ENCODE data around the gene PAK5. TPM values are rescaled to one million over a fixed set of nuclear protein-coding genes. Genes with fewer than 3 reads are reported as not detected.

Gene PAK5
- total RNA-seq, 1 donor from 2014 or later = 0.10 TPM

DNA sequence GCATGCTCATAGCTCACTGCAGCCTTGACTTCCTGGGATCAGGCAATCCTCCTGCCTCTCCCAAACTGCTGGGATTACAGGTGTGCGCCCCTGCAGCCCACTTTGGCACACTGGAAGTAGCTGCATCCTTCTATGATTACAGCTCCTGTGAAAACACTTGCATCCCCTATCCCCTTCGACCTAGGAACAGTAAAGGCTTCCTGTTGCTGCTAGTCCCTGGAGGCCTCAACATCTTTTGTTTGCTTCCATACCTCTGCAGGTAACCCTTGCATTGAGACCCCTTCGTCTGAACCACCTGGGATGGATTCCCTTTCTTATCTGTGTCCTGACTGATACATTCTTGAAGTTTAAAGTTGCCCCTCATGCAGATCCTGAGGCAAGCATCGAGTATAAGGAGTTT is 152.4 kb downstream of the PAK5 start:
- Mint-ChIP-seq H3K4me1 (ENCODE audit: unreplicated experiment) (peaks cover 29% of the 10 kb centered on the region), H3K36me3 (ENCODE audit: low read depth, unreplicated experiment) (no peaks in the 10 kb centered on the region)

DNA sequence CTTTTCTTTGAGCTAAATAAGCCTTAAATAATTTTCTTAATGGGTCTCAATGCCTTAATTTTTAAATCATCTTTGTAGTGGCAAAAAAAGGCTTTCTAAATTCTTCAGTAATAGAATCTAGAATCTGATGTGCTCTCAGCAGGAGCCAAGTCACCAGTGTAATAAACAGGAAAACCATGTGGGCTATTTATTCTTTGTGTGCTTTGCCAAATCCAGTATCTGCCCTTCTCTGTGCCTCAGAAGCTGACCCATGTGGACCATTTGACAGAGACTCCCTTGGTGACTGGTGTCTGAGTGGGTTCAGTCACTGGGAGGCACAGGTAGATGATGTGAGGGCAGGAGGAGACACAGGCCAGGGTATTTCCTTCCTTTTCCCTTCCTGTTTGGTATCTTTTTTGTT is 152.9 kb downstream of the PAK5 start:
- Mint-ChIP-seq H3K9me3 (ENCODE audit: unreplicated experiment) (no peaks in the 10 kb centered on the region), H3K36me3 (ENCODE audit: low read depth, unreplicated experiment) (no peaks in the 10 kb centered on the region), H3K4me3 (ENCODE audit: unreplicated experiment) (no peak overlapping the region), H3K27ac (ENCODE audit: unreplicated experiment) (no peak overlapping the region), H3K27me3 (ENCODE audit: unreplicated experiment) (no peaks in the 10 kb centered on the region), H3K4me1 (ENCODE audit: unreplicated experiment) (peaks cover 29% of the 10 kb centered on the region)
- TF ChIP-seq, protein P1, sequence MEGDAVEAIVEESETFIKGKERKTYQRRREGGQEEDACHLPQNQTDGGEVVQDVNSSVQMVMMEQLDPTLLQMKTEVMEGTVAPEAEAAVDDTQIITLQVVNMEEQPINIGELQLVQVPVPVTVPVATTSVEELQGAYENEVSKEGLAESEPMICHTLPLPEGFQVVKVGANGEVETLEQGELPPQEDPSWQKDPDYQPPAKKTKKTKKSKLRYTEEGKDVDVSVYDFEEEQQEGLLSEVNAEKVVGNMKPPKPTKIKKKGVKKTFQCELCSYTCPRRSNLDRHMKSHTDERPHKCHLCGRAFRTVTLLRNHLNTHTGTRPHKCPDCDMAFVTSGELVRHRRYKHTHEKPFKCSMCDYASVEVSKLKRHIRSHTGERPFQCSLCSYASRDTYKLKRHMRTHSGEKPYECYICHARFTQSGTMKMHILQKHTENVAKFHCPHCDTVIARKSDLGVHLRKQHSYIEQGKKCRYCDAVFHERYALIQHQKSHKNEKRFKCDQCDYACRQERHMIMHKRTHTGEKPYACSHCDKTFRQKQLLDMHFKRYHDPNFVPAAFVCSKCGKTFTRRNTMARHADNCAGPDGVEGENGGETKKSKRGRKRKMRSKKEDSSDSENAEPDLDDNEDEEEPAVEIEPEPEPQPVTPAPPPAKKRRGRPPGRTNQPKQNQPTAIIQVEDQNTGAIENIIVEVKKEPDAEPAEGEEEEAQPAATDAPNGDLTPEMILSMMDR (IDR thresholded peaks at IDR 0.05; ENCODE audit: unreplicated experiment) = no peak
- DNase-seq (ENCODE audit: low spot score) = no peak

More for the DNA sequence above, 152.4 kb downstream of the PAK5 start:
- H3K27ac Mint-ChIP-seq (ENCODE audit: unreplicated experiment) = no peak overlapping the region
- no peak overlapping the region for H3K4me3 Mint-ChIP-seq (ENCODE audit: unreplicated experiment)
- no peak for DNase-seq (ENCODE audit: low spot score)
- TF ChIP-seq, protein P1 (IDR thresholded peaks at IDR 0.05; ENCODE audit: unreplicated experiment) = no peak
- no peaks in the 10 kb centered on the region for H3K9me3 Mint-ChIP-seq (ENCODE audit: unreplicated experiment)
- no peaks in the 10 kb centered on the region for H3K27me3 Mint-ChIP-seq (ENCODE audit: unreplicated experiment)

DNA sequence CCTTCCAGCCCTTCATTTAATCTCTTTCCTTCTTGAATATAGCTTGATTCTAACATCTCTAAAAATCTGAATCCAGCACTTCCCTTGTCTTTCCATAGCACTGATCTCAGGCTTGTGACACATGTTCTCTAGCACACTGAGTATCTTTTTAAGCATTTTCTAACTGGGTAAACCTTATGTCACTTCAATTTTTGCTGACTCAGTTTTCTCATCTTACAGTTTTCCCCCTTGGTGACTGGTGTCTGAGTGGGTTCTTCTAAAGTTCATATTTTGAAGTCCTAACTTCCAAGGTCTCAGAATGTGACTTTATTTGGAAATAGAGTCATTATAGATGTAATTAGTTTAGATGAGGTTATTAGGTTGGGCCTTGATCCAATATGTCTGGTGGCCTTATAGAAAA is 153.9 kb downstream of the PAK5 start:
- DNase-seq (ENCODE audit: low spot score) = no peak
- TF ChIP-seq, protein P1 (IDR thresholded peaks at IDR 0.05; ENCODE audit: unreplicated experiment) = no peak
- Mint-ChIP-seq H3K36me3 (ENCODE audit: low read depth, unreplicated experiment) (no peaks in the 10 kb centered on the region), H3K9me3 (ENCODE audit: unreplicated experiment) (no peaks in the 10 kb centered on the region), H3K4me3 (ENCODE audit: unreplicated experiment) (no peak overlapping the region), H3K27me3 (ENCODE audit: unreplicated experiment) (no peaks in the 10 kb centered on the region), H3K27ac (ENCODE audit: unreplicated experiment) (no peak overlapping the region), H3K4me1 (ENCODE audit: unreplicated experiment) (peaks cover 29% of the 10 kb centered on the region)

DNA sequence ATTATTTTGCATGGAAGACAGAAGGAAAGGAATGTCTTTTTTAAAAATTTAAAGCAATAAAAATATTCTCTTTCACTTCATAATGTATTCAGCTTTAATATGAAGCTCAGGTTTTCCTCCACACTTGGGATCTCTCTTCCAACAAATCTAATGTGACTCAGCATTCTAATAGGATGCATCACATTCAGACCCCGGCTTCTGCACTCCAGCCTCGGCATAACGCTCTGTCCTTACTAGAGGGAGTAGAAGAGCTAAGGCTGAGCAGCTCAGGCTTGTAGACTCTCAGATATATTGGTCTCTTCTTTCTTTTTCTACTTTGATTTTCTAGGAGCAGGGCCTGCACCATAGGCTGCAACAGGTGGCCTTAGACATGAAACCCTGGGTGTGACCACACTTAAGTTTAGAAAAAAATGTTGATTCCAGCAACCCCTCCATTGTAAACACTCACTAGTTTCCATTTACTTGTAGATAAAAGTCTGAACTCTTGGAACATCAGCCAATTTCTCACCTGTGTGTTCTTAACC is 161.7 kb downstream of the PAK5 start:
- no peak overlapping the region for H3K27ac Mint-ChIP-seq (ENCODE audit: unreplicated experiment)
- peaks cover 3% of the 10 kb centered on the region for H3K4me1 Mint-ChIP-seq (ENCODE audit: unreplicated experiment)
- H3K9me3 Mint-ChIP-seq (ENCODE audit: unreplicated experiment) = peaks cover 4% of the 10 kb centered on the region
- TF ChIP-seq, protein P1 (IDR thresholded peaks at IDR 0.05; ENCODE audit: unreplicated experiment) = no peak
- no peak overlapping the region for H3K4me3 Mint-ChIP-seq (ENCODE audit: unreplicated experiment)
- no peaks in the 10 kb centered on the region for H3K27me3 Mint-ChIP-seq (ENCODE audit: unreplicated experiment)
- no peak for DNase-seq (ENCODE audit: low spot score)
- no peaks in the 10 kb centered on the region for H3K36me3 Mint-ChIP-seq (ENCODE audit: low read depth, unreplicated experiment)

DNA sequence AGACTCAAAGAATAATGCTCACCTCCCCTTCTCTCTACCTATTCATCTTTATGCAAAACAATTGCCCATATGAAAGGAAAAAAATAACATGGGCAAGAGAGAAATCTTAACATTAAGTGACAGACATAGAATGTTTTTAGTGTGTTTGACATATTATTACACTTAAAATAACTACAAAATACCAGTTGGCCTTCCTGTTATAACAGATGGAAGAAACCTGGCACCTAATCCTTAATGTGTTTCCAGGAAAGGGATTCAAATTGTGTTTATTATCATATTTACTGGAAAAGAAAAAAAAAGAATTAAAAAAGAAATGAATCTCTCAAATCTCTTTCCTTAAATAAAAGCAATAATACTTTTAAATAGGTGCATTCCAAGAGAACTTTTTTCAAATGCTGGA is 165.9 kb downstream of the PAK5 start:
- no peaks in the 10 kb centered on the region for H3K36me3 Mint-ChIP-seq (ENCODE audit: low read depth, unreplicated experiment)
- H3K27ac Mint-ChIP-seq (ENCODE audit: unreplicated experiment) = no peak overlapping the region
- TF ChIP-seq, protein P1 (IDR thresholded peaks at IDR 0.05; ENCODE audit: unreplicated experiment) = no peak
- H3K9me3 Mint-ChIP-seq (ENCODE audit: unreplicated experiment) = peaks cover 4% of the 10 kb centered on the region
- DNase-seq (ENCODE audit: low spot score) = no peak
- H3K4me3 Mint-ChIP-seq (ENCODE audit: unreplicated experiment) = no peak overlapping the region
- peaks cover 3% of the 10 kb centered on the region for H3K4me1 Mint-ChIP-seq (ENCODE audit: unreplicated experiment)
- H3K27me3 Mint-ChIP-seq (ENCODE audit: unreplicated experiment) = no peaks in the 10 kb centered on the region
